Right lobe of liver (tissue), 6 donors: ENCODE measurements around the gene FGD5. TPM values are rescaled to one million over a fixed set of nuclear protein-coding genes. Genes with fewer than 3 reads are reported as not detected.

Source experiments
- ATAC-seq, 4 donors: fragments of 200-7000 bp; cut with Tn5 transposase; one replicate each; pipeline ENCODE4 v1.9.1; 2020; ENCODE audit warnings: mild to moderate bottlenecking in 4 of 4, moderate library complexity in 4 of 4
- DNase-seq, 3 donors: peaks; one replicate each; pipeline ENCODE4 v3.0.0-alpha.2; 2020
- H3K27ac ChIP-seq, 3 donors: fragments of 200-600 bp; one replicate each; pipeline ENCODE4 v1.8.0; 2022
- H3K27me3 ChIP-seq, 2 donors: fragments of 200-600 bp; one replicate each; pipeline ENCODE4 v1.8.0; 2022
- H3K36me3 ChIP-seq, 4 donors: fragments of 200-600 bp; sonication (generic) in 1 of 4; one replicate each; pipeline versions ENCODE4 v1.5.1 to v1.8.0; 2017 to 2022; ENCODE audit warnings: control low read depth in 1 of 4
- H3K4me1 ChIP-seq, 4 donors: fragments of 200-600 bp; sonication (generic) in 1 of 4; one replicate each; pipeline versions ENCODE4 v1.5.1 to v1.8.0; 2017 to 2022; ENCODE audit warnings: control low read depth in 1 of 4
- H3K4me3 ChIP-seq, 3 donors: fragments of 200-600 bp; one replicate each; pipeline ENCODE4 v1.8.0; 2022
- H3K9me3 ChIP-seq, 4 donors: fragments of 200-600 bp; sonication (generic) in 1 of 4; one replicate each; pipeline versions ENCODE4 v1.5.1 to v1.8.0; 2017 to 2022; ENCODE audit warnings: control low read depth in 1 of 4
- POLR2A ChIP-seq: fragments of 450-650 bp; IDR thresholded peaks from one replicate; pipeline ENCODE4 v1.6.1; 2017; ENCODE audit warnings: antibody characterized with exemption, mild to moderate bottlenecking
- WGBS: methylation state at CpG from one replicate; pipeline ENCODE4 v1.1.6; 2018; ENCODE audit warnings: low coverage, low lambda C conversion rate; ENCODE audit not compliant: insufficient coverage; ENCODE audit errors: missing lambda C conversion rate; 5-methylcytosine and 5-hydroxymethylcytosine counted together
- intact Hi-C, 2 donors: fragments of 100-400 bp; cut with DNase I; formaldehyde crosslinking; loops; one replicate each; pipeline versions ENCODE4 v1.11.2 to v1.14.1; 2022
- total RNA-seq, 6 experiments: library from RNA; depleted of rRNA in 2 of 6; stranded (reverse); fragments of >200 nt in 2 of 6; fragmentation: NEBNext Ultra II Directional in 3 of 6; extraction: Animal tissue kit (Norgen Biotek cat#: 25700) in 3 of 6; gene quantifications; one replicate each; pipeline versions ENCODE4 v1.1.0 to v1.2.4, GENCODE V29; 2016 to 2023
- TF ChIP-seq, protein P1 (sequence below), 4 donors: fragments of 200-600 bp in 3 of 4; fragments of 450-650 bp in 1 of 4; IDR thresholded peaks; one replicate each; pipeline versions ENCODE4 v1.5.1 to v1.8.0; 2016 to 2022; ENCODE audit warnings: antibody characterized with exemption in 4 of 4, mild to moderate bottlenecking in 2 of 4
- donor health status: DM: no; HTN: yes; CAD: no.
- donor health status: DM: no; HTN: no; CAD: no.
- donor health status: DM: no; HTN: no; CAD: no.
- donor health status: DM: no; HTN: yes; CAD: no.
- donor health status: DM: no; HTN: yes; CAD: no.

FGD5 gene
- total RNA-seq, 6 experiments from 2014 or later, result 3.4 to 8.9 (median 5.9) TPM

GRCh38 chr3:14842277-14842676 is 23.5 kb downstream of the FGD5 start:
- intact Hi-C loops, result no loop called here
- Histone ChIP-seq H3K27ac (no peak overlapping the region), H3K9me3 (no peaks in the 10 kb centered on the region), H3K27me3 (no peaks in the 10 kb centered on the region), H3K36me3 (no peaks in the 10 kb centered on the region), H3K4me1 (no peaks in the 10 kb centered on the region), H3K4me3 (no peak overlapping the region)
- DNase-seq, result no peak
- ATAC-seq, result no peak
- WGBS, result 62% methylated on average over 2 of the region's 3 CpGs
- TF ChIP-seq POLR2A, result no peak
- TF ChIP-seq, protein P1, sequence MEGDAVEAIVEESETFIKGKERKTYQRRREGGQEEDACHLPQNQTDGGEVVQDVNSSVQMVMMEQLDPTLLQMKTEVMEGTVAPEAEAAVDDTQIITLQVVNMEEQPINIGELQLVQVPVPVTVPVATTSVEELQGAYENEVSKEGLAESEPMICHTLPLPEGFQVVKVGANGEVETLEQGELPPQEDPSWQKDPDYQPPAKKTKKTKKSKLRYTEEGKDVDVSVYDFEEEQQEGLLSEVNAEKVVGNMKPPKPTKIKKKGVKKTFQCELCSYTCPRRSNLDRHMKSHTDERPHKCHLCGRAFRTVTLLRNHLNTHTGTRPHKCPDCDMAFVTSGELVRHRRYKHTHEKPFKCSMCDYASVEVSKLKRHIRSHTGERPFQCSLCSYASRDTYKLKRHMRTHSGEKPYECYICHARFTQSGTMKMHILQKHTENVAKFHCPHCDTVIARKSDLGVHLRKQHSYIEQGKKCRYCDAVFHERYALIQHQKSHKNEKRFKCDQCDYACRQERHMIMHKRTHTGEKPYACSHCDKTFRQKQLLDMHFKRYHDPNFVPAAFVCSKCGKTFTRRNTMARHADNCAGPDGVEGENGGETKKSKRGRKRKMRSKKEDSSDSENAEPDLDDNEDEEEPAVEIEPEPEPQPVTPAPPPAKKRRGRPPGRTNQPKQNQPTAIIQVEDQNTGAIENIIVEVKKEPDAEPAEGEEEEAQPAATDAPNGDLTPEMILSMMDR (IDR thresholded peaks at IDR 0.05), result no peak

- no peak for ATAC-seq
- Histone ChIP-seq H3K4me3 (no peak overlapping the region), H3K27ac (no peak overlapping the region), H3K4me1 (no peaks in the 10 kb centered on the region), H3K36me3 (no peaks in the 10 kb centered on the region), H3K9me3 (no peaks in the 10 kb centered on the region), H3K27me3 (no peaks in the 10 kb centered on the region)
- intact Hi-C loops, result no loop called here
- WGBS, result 83% methylated on average over 5 of the region's 8 CpGs
- TF ChIP-seq, protein P1 (IDR thresholded peaks at IDR 0.05), result no peak
- TF ChIP-seq POLR2A, result no peak
- DNase-seq, result no peak
Observed at GRCh38 chr3:14843321-14843720, 24.6 kb downstream of the FGD5 start.

- no peak for DNase-seq
- Histone ChIP-seq H3K4me1 (no peaks in the 10 kb centered on the region), H3K27me3 (no peaks in the 10 kb centered on the region), H3K27ac (no peak overlapping the region), H3K9me3 (no peaks in the 10 kb centered on the region), H3K4me3 (no peak overlapping the region), H3K36me3 (no peaks in the 10 kb centered on the region)
- intact Hi-C loops, result no loop called here
- no peak for ATAC-seq
- TF ChIP-seq, protein P1 (IDR thresholded peaks at IDR 0.05), result no peak
- TF ChIP-seq POLR2A, result no peak
- 60% methylated on average over 3 of the region's 7 CpGs for WGBS
Observed at GRCh38 chr3:14844386-14845170, 25.8 kb downstream of the FGD5 start.

- ATAC-seq (no peak), DNase-seq (no peak)
- H3K27ac ChIP-seq, result no peak overlapping the region
- no peak overlapping the region for H3K4me3 ChIP-seq
- 38% methylated on average over 3 of the region's 3 CpGs for WGBS
- no peaks in the 10 kb centered on the region for H3K27me3 ChIP-seq
- H3K4me1 ChIP-seq, result no peaks in the 10 kb centered on the region
- no peaks in the 10 kb centered on the region for H3K36me3 ChIP-seq
- intact Hi-C loops, result no loop called here
- TF ChIP-seq, protein P1 (IDR thresholded peaks at IDR 0.05), result no peak
- no peak for TF ChIP-seq POLR2A
- no peaks in the 10 kb centered on the region for H3K9me3 ChIP-seq
Observed at GRCh38 chr3:14845180-14845579, 26.4 kb downstream of the FGD5 start.
